Measurements from ENCODE around the gene NEUROG1. TPM values are rescaled to one million over a fixed set of nuclear protein-coding genes. Genes with fewer than 3 reads are reported as not detected.

Gene NEUROG1
- total RNA-seq, 1 experiment from 2014 or later, result not detected

DNA sequence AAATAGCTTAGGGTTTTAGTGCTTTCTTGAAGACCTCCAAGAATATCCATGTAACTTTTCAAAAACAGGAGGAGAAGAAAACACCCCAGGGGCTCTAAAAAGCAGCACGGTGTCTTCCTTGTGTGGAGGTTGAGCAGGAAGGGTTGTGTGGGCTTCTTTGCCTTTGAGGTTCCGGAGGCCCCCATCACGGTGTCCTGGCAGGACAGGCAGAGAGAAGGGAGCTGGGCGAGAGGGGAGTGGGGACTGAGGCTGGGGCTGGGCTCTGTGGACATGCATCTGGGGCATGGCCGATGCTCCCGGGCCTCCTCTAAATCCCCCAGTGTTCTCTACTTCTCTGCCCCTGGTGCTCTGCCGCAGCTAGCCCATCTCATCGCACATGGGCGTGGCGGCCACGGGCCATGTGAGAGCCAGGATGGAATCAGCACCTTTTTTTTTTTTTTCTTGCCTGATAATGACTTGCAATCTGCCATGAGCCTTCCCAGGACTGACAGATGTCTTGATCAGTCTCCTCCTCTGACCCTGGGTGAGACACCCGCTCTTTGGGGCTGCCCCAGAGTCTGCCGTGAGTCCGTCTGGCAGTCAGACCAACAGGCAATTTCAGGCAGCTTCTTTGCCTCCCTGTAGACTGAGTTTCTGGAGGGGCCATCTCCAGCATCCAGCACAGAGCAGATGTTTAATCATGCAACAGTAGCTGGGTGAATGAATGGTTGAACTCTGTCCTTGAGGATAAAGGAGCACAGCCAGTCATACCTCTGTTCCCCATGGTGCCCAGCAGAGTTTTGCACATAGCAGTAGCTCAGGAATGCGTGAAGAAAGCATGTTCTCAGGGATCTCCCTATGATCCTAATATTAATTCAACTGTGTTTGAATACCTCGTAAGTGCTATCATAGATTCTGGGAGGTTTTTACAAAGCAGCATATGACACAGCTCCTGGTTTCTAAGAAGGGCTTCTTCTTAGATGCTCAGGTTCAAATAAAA, 30.9 kb upstream of the NEUROG1 start:
- Histone ChIP-seq H3K27me3 (peaks cover 13% of the 10 kb centered on the region), H3K9me3 (no peaks in the 10 kb centered on the region), H3K36me3 (no peaks in the 10 kb centered on the region), H3K4me3 (no peak overlapping the region)
- no peak for DNase-seq

DNA sequence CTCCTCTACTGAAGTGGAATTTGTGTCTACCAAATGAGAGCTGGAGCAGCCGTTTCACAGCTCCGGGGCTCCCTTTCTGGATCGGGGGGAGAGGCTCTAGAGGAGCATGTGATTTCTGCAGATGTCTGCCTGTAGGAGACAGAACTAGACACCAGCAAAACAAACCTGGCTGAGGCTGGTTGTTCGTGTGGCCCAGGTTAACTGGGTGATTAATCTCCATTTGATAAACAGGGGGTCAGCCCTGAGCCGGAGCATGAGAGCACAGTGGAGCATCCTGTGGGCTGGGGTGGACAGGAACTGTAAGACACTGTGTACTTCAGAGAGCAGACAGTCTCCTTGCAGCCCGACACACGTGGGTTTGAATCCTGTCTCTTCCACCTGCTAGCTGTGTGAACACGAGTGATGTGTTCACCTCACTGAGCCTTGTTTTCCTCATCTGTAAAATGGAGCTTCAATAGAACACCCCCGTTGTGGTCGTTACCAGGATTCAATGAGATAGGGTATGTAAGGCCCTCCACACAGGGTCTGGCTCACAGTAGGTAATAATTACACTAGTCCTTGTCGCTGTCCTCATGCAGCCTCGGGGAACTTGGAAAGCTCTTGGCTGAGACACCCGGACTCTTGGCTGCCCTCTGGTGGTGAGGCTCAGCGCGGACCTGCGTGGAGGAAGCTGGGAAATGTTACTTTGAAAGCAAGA, 30.1 kb upstream of the NEUROG1 start:
- no peak overlapping the region for H3K4me3 ChIP-seq
- DNase-seq, result peak; percentile 60
- no peaks in the 10 kb centered on the region for H3K36me3 ChIP-seq
- H3K27me3 ChIP-seq, result peaks cover 7% of the 10 kb centered on the region
- no peaks in the 10 kb centered on the region for H3K9me3 ChIP-seq

DNA sequence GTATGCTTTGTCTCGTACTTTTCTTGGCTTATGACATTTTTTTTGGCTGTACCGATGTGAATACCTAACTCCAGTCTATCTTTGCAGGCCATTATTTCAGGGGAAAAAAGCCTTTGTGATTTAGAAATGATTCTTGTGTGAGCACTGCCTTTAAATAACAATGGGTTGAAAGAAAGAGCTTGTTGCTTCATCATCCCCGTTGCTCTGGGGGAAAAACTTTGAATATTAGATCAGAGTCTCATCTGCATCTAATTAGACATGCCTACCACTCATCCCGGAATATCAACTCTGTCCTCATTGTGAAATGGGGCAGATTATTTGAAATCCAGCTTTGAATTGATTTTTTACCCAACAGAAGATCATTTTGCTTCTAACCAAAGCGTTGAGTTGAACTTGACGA, 29.5 kb upstream of the NEUROG1 start:
- Histone ChIP-seq H3K27me3 (peaks cover 5% of the 10 kb centered on the region), H3K36me3 (no peaks in the 10 kb centered on the region), H3K9me3 (no peaks in the 10 kb centered on the region), H3K4me3 (no peak overlapping the region)
- DNase-seq, result no peak

DNA sequence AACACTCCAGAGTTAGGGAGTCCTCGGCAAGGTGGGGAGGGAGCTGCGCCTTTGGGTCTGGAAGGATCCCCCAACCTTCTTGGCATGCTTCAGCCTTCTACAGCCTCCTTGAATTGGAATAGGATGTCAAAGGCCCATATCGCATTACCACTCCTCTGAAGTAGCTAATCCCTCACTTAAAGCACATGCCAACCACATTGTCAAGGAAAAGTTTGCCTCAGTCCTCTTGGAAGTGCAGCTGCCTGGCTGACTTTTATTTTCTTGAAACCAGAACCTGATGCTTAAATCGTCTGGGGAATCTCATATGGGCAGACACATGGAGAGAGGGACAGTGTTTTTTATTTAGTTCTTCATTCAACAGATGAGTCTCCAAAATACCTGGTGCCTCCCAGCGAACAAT, 28.6 kb upstream of the NEUROG1 start:
- DNase-seq, result no peak

DNA sequence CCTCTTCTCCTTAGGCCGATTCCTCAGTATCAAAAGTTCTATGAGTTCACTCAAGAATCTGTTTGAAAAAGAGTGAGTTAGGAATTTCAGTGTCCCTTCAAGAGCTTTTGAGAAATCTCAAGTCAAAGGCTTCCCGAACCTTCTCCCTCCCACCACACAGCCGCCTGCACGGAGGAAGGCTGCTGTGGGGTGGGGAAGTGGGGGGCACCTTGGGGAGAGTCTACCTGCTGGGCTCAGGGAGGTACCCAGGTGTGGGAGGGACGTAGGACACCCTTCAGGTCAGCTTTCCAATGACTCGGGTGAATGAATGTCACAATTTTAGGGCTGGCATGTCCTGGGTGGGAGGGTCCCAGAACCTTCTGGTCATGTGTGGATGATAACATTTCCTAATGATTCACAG, 25.5 kb upstream of the NEUROG1 start:
- DNase-seq, result no peak
- Histone ChIP-seq H3K4me3 (no peak overlapping the region), H3K9me3 (no peaks in the 10 kb centered on the region; the same call in 1 of the 2 replicates)

More for the DNA sequence above, 28.6 kb upstream of the NEUROG1 start:
- peaks cover 4% of the 10 kb centered on the region for H3K27me3 ChIP-seq
- no peaks in the 10 kb centered on the region; the same call in 1 of the 2 replicates for H3K9me3 ChIP-seq
- H3K36me3 ChIP-seq, result no peaks in the 10 kb centered on the region
- no peak overlapping the region for H3K4me3 ChIP-seq

DNA sequence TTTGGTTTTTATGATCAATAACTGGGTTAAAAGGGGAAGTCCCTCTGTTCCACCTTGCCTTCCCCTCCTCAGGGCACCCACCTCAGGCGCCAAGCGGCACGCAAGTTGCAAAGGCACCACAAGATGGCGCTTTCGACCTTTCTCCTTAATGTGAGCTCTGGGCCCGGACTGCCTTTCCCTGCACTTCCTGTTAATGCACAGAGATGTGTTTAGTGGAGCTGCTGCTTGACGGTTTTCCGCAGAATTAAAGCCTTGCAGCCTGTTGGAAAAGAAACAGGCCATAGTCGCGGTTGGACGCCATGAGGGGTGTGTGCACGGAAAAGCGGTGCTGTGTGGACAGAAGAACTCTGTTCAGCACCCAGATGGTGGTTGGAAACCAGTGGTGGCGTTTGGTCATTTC, 25.1 kb upstream of the NEUROG1 start:
- Histone ChIP-seq H3K4me3 (no peak overlapping the region), H3K36me3 (no peaks in the 10 kb centered on the region), H3K9me3 (no peaks in the 10 kb centered on the region; the same call in 1 of the 2 replicates), H3K27me3 (peaks cover 10% of the 10 kb centered on the region)
- DNase-seq, result peak; percentile 81

More for the DNA sequence above, 25.5 kb upstream of the NEUROG1 start:
- Histone ChIP-seq H3K36me3 (no peaks in the 10 kb centered on the region), H3K27me3 (peaks cover 6% of the 10 kb centered on the region)

DNA sequence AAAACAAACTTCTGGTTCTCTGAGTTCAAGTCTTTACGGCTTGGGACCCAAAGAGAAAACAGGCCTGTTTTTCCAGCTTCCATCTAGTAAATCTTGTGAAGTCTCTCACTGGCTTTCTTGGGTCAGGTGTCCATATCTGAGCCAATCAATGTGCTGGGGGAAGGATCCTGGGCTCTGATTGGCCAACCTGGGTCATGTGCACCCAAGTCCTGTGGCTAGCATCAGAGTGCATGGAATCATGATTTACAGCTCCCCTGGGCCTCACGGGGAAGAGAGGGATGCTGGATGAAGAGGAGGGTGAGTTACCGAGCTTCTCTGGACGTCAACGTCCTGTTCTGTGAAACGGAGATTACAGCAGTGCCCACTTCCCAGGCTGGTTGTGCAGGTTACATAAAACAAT, 23.6 kb upstream of the NEUROG1 start:
- Histone ChIP-seq H3K27me3 (peaks cover 8% of the 10 kb centered on the region; the same call in 1 of the 2 replicates), H3K36me3 (no peaks in the 10 kb centered on the region), H3K4me3 (no peak overlapping the region), H3K9me3 (no peaks in the 10 kb centered on the region; the same call in 1 of the 2 replicates)
- DNase-seq, result peak; percentile 51

DNA sequence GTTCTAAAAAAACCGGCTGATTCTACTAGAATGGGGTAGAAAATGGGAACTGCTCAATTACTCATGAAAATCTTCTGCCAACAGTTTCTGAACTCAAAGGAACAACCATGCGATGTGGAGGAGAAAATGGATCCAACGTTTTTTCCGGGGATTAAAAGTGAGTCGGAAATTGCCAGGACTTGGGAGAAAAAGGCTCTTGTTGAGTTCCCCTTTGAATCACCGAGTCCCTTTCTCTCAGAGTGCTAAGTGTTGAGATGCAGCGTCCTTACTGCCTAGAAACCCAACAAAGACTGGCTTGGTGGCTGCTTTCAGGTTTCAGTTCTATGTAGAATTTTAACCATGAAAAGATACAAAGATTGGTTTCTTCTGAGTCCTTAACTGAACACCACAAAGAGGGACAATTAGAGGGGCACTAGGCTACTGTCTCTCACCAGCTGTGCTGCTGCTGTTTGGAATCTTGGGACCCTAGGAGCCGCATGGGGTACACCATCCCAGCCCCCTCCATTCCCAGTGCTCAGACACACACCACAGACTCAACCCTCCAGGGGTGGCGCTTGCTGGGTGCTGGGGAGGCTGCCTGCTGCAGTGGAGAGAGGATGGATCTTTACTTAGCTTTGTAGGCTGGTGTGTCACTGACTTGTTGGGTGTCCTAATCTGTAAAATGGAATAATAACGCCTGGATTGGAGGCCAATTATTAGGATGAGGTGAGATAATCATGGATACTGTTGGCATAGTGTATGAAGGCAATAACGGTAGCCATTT, 21.5 kb upstream of the NEUROG1 start:
- DNase-seq, result no peak
- H3K9me3 ChIP-seq, result no peaks in the 10 kb centered on the region; the same call in 1 of the 2 replicates
- no peaks in the 10 kb centered on the region for H3K36me3 ChIP-seq
- H3K4me3 ChIP-seq, result no peak overlapping the region
- H3K27me3 ChIP-seq, result peaks cover 8% of the 10 kb centered on the region; the same call in 1 of the 2 replicates

DNA sequence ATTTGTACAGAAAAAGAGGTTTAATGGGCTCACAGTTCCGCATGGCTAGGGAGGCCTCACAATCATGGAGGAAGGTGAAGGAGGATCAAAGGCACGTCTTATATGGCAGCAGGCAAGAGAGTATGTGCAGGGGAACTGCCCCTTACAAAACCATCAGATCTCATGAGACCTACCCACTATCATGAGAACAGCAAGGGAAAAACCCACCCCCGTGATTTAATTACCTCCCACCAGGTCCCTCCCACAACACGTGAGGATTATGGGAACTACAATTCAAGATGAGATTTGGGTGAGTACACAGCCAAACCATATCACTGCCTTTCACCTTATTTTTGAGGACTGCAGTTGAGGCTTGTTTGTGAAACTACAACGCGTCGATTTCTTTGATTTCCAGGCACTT, 20.9 kb upstream of the NEUROG1 start:
- Histone ChIP-seq H3K36me3 (no peaks in the 10 kb centered on the region), H3K4me3 (no peak overlapping the region), H3K27me3 (peaks cover 8% of the 10 kb centered on the region; the same call in 1 of the 2 replicates), H3K9me3 (no peaks in the 10 kb centered on the region; the same call in 1 of the 2 replicates)
- no peak for DNase-seq

DNA sequence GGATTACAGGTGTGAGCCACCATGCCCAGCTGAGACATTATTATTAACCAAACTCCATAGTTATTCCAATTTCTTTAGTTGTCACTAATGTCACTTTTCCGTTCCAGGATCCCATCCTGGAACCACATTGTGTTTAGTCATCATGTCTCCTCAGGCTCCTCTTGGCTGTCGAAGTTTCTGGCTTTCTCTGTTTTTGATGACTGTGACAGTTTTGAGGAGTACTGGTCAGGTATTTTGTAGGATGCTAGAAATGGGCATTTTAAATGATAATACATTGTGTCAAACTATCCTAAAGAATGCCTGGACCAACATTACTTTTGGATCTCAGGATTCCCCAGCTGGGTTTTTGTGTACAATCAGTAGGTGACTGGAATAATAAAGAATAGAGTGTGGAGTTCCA, 19.8 kb upstream of the NEUROG1 start:
- H3K4me3 ChIP-seq, result no peak overlapping the region
- H3K27me3 ChIP-seq, result peaks cover 8% of the 10 kb centered on the region; the same call in 1 of the 2 replicates
- DNase-seq, result no peak
- H3K9me3 ChIP-seq, result no peaks in the 10 kb centered on the region; the same call in 1 of the 2 replicates
- no peaks in the 10 kb centered on the region for H3K36me3 ChIP-seq

DNA sequence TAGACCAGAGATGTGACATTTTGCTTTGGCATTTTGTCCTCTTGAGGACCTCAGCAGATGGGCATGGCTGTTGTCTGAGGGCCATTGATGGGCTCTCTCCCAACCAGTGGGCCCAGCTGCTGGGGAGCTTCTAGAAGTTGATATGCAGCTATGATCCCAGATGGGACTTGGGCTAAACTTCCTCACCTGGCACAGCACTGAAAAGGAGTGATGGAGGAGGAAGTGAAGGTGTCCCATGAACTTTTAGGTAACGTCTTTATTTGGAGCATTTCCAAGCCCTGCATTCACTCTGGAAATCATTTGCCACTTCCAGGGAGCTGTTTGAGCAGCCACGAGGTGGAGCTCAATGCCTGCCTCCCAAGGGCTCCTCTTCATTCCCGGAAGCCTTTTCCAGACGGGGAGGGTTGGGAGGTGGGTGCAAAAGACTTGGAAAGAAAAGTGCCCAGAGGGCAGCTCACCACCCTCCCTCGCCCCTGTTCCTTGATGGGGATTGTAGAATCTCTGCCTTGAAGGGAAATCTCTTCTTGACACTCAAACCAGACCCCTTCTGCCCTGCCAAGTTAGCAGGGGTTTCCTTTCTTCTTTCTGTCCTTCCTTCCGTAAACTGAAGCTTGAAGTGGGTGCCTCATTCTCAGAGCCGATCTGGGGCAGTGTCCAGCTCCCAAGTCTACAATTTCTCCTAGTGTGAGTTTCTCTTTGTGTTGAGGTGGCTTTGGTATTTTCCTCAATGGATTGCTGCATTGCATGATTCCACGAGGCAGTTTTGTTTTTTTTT, 18.1 kb upstream of the NEUROG1 start:
- H3K4me3 ChIP-seq, result no peak overlapping the region
- no peaks in the 10 kb centered on the region for H3K36me3 ChIP-seq
- H3K9me3 ChIP-seq, result no peaks in the 10 kb centered on the region
- DNase-seq, result peak; percentile 71
- peaks cover 8% of the 10 kb centered on the region; the same call in 1 of the 2 replicates for H3K27me3 ChIP-seq

DNA sequence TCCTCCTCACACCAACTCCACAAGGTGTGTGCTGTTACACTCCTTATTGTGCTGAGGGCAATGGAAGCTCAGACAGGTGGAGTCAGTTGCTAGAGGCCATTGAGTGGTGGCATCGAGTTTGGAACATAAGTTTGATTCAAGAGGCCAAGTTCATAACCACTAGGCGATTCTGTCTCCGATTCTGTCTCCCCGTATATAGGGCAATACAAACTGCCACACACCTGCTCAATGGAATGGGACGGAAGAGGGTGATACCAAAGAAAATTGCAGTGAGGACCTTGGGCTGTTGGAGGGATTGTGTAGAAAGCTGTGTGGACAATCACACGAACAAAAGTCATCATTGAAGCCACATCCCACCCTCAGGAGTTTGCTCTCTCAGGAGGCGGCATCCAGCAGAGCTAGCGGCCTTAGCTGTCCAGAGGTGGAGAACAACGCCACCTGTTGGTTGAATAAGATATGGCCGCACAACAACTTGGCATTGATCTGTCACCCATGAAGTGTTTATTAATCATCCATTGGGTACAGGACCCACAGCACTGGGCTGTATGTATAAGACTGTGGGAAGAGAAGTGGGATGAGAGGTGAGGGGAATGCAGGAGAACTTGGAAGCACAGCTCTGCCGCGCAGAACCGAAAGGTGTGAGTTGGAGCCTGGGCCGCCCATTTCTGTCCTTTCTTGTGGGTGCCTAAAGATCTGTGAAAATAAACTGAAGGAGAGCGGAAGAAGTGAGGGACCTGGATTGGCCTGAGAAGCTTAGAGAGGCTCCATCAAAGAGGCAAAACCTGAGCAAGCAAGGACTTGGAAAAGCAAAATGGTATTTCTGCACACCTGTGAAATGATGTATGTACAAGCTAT, 16.1 kb upstream of the NEUROG1 start:
- no peak overlapping the region for H3K4me3 ChIP-seq
- H3K9me3 ChIP-seq, result no peaks in the 10 kb centered on the region
- peaks cover 8% of the 10 kb centered on the region; the same call in 1 of the 2 replicates for H3K27me3 ChIP-seq
- H3K36me3 ChIP-seq, result no peaks in the 10 kb centered on the region
- DNase-seq, result peak; percentile 73

DNA sequence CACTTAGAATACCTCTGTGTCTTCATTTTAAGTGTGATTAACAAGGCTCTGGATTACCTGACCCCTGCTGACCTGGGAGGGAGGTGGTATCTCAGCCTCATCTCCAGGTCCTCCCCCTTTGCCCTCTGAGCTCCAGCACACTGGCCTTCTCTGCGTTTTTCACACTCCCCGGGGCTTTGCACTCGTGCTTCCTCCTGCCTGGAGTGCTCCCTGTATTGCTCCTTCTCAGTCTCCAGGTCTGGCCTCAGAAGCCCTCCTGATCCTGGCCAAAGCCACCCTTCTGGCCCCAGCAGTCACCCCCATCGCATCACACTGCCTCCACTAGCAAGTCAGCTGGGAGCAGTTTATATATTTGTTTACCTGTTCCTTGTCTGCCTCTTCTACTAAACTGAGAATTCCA, 13.6 kb upstream of the NEUROG1 start:
- Histone ChIP-seq H3K36me3 (no peaks in the 10 kb centered on the region), H3K4me3 (no peak overlapping the region), H3K9me3 (no peaks in the 10 kb centered on the region), H3K27me3 (no peaks in the 10 kb centered on the region; the same call in 1 of the 2 replicates)
- DNase-seq, result no peak

DNA sequence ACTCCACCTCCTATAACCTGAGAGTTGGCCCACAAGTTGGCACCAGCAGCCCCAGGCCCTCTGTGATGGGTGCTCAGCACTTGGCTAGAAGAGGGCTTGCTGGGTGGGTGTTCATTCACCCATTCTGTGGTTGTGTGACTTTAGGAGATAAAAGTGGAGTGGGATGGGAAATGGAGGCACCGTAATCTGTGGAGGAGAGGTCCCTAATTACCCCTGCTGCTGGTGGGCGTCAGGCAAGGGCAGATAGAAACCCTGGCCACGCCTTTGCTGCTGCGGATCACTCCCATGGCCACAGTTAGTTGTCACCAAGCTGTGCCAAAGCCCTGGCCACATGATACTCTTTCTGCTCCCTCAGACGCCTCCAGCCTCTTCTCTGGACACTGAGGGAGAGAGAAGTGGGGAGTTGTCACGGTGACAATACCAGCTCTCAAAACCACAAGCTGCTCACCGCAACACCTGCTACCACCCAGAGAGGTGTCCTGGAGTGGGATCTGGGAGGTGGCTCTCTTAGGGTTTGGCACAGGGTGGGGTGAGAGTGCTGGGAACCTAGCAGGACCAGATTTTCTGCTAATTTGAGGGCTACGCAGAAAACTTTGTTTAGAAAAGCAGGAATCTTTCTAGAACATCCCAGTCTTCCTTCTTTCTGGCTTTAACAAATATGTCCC, 12.0 kb upstream of the NEUROG1 start:
- no peak for DNase-seq
- H3K9me3 ChIP-seq, result no peaks in the 10 kb centered on the region
- H3K36me3 ChIP-seq, result no peaks in the 10 kb centered on the region
- no peak overlapping the region for H3K4me3 ChIP-seq
- no peaks in the 10 kb centered on the region; the same call in 1 of the 2 replicates for H3K27me3 ChIP-seq

All from MG63 (cell line).